ENCODE results near the gene OR9A2.

Gene OR9A2, protein sequence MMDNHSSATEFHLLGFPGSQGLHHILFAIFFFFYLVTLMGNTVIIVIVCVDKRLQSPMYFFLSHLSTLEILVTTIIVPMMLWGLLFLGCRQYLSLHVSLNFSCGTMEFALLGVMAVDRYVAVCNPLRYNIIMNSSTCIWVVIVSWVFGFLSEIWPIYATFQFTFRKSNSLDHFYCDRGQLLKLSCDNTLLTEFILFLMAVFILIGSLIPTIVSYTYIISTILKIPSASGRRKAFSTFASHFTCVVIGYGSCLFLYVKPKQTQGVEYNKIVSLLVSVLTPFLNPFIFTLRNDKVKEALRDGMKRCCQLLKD

DNA sequence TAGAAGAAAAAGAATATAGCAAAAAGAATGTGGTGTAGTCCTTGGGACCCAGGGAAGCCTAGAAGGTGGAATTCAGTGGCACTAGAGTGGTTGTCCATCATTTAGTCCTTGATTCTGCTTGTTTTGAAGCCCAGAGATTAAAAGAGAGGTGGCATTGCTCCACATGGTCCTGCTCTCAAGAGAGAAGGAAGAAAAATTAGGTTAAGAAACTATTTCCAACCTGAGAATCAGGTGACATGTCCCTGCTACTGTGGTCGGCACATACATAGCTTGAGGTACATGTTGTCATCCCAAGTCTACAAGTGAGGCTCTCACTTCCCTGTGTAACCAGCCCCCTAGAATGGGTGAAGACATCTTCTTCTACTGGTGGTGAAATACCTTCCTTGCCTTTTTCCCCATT, at the start of gene OR9A2:
OR9A2 (minus strand) TSS at position 101 of the 400 bp plus-strand sequence; CDS start at position 101, 0 bp downstream.
- TF ChIP-seq, protein P1, sequence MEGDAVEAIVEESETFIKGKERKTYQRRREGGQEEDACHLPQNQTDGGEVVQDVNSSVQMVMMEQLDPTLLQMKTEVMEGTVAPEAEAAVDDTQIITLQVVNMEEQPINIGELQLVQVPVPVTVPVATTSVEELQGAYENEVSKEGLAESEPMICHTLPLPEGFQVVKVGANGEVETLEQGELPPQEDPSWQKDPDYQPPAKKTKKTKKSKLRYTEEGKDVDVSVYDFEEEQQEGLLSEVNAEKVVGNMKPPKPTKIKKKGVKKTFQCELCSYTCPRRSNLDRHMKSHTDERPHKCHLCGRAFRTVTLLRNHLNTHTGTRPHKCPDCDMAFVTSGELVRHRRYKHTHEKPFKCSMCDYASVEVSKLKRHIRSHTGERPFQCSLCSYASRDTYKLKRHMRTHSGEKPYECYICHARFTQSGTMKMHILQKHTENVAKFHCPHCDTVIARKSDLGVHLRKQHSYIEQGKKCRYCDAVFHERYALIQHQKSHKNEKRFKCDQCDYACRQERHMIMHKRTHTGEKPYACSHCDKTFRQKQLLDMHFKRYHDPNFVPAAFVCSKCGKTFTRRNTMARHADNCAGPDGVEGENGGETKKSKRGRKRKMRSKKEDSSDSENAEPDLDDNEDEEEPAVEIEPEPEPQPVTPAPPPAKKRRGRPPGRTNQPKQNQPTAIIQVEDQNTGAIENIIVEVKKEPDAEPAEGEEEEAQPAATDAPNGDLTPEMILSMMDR (conservative IDR thresholded peaks at IDR 0.05) = no peak
- H3K27ac ChIP-seq = no peak within 1 kb of the TSS

DNA sequence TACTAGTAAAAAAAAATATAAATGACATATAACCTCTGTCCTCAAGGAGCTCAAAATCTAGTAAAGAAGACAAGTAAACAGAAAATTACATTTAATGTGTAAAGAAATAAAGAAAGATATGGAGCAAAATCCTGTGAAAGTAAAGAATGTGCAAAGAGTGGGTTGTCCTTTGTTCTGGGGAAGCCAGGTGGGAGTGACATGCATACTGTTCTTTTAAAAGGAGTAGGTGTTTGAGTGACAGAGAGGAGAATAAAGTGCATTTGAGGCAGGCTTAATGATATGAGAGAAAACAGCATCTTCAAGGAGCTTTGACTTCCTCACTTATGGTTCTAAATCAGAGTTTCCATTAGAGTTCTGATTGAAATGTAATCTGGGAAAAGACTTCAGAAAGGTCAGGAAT, 47.2 kb upstream of the OR9A2 start:
- no peak overlapping the region for H3K27ac ChIP-seq
- TF ChIP-seq, protein P1 (conservative IDR thresholded peaks at IDR 0.05) = no peak

DNA sequence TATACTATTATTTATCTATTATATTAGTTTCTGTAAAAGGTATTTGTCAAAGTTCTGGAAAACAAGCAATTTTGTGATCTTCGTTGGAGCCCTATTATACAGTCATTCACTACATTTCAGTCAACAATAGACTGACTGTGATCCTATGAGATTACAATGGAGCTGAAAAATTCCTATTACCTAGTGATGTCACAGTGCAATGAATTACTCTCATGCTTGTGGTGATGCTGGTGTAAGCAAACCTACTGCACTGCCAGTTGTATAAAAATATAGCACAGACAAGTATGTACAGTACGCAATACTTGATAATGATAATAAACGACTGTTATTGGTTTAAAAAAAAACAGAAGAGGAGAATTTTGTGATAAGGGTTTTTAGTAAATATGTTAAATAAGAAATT, 46.6 kb upstream of the OR9A2 start:
- TF ChIP-seq, protein P1 (conservative IDR thresholded peaks at IDR 0.05) = no peak
- H3K27ac ChIP-seq = no peak overlapping the region

DNA sequence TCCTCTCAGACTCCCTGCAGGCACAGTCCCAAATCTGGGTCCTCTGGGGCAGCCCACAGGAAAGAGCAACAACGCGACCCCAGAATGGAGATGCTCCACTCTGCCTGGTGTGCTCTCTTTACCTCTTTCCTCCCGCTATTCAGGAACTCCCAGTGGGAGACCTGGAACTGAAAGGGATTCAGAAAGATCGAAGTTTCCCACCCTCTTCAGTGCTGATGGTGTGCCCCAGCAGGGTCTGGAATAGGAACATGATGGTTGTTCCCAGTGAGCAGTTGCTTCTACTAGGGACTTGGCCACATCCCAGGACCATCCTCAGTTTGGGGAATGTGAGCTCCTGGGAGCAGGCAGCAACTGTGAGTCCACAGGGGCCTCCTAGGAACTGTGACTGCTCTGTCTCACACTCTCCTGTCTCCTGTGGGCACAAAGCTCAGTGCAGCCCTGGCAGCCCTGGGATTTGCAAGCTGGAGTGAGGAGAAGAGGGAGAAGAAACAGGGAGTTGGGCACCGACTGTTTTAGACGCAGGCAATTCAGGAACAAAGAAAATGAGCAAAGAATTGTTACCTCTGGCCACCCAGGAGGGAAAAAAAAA, 43.1 kb upstream of the OR9A2 start:
- H3K27ac ChIP-seq = no peak overlapping the region
- TF ChIP-seq, protein P1 (conservative IDR thresholded peaks at IDR 0.05) = no peak

DNA sequence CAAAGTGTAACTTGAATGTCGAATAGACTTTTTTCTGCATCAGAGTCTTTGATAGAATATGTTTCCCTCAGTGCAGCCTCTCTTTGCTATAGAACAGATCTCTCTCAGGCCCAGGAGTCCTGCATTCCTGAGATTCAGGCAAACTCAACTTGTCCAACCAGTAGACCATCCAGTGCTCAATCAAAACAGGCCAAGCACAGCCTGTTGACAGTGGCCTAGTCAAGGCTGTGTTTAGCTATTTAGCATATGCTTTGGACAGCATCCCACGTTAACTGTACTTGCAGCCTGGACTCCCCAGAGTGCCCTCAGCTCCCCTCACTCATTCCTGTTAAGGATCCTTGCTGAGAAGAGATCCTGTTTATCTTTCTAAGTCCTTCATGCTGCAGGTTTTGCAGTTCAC, 41.5 kb upstream of the OR9A2 start:
- TF ChIP-seq, protein P1 (conservative IDR thresholded peaks at IDR 0.05) = no peak
- no peak overlapping the region for H3K27ac ChIP-seq

DNA sequence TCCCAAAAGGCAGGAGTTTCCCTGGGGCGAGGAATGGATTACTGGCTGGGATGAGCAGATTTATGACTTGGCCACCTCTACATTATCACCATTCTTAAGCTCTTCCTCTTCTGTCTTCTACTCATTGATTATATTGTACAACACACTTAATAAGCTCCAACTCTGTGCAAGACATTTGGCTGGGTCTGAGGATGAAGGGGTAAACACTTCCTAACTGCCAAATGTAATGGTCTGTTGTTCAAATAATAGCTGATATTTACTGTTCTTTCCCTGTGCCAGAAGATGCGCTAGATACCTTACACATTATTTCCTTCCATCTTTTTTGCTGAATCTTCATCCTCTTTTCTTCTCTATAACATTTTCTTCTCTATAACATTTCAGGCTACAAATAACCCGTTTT, 36.8 kb upstream of the OR9A2 start:
- H3K27ac ChIP-seq = peak overlapping the region; percentile 54
- TF ChIP-seq, protein P1 (conservative IDR thresholded peaks at IDR 0.05) = no peak

DNA sequence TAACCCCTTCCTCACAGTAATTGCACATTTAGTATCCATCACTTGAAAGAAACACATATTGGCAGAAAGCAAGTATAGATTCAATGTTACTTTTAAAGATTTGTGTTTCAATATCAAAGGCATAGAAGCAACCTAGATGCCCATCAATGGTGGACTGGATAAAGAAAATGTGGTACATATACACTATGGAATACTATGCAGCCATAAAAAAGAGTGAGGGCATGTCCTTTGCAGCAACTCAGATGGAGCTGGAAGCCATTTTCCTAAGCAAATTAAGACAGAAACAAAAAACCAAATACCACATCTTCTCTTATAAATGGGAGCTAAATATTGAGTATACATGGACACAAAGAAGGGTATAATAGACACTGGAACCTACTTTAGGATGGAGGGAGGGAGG, 28.8 kb upstream of the OR9A2 start:
- TF ChIP-seq, protein P1 (conservative IDR thresholded peaks at IDR 0.05) = no peak
- no peak overlapping the region for H3K27ac ChIP-seq

All from VCaP (cell line).